GM10266 (cell line): Measurements from ENCODE around the gene ACKR3.
A peak's percentile ranks its signal among the peaks of the same experiment; 100 is the strongest.

Experiments
- DNase-seq: peaks from one replicate; pipeline ENCODE4 v3.0.0; 2012; ENCODE audit errors: extremely low spot score
- TF ChIP-seq, protein P1 (sequence below): IDR thresholded peaks from 2 replicates; pipeline ENCODE4 v1.5.1; 2012; ENCODE audit warnings: mild to moderate bottlenecking, low read depth; ENCODE audit not compliant: control insufficient read depth, insufficient read depth; ENCODE audit errors: missing control alignments

Gene ACKR3

DNA sequence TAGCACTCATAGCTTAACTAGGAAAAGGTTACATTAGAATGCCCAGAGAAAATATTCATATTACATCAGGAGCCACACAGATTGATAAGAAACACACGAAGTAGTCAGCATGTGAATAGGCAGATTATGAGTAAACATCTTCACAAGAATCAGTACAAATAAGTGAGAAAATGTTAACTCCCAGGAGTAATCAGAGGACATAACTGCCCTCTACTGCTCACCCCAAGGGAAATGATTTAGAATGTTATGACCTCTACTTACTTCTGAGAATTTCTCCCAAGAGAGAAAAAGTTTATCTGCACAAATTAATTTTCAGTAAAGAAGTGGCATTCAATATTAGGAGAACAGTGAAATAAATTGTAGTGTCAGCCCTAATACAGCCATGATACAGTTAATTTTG, 39.1 kb upstream of the ACKR3 start:
- TF ChIP-seq, protein P1, sequence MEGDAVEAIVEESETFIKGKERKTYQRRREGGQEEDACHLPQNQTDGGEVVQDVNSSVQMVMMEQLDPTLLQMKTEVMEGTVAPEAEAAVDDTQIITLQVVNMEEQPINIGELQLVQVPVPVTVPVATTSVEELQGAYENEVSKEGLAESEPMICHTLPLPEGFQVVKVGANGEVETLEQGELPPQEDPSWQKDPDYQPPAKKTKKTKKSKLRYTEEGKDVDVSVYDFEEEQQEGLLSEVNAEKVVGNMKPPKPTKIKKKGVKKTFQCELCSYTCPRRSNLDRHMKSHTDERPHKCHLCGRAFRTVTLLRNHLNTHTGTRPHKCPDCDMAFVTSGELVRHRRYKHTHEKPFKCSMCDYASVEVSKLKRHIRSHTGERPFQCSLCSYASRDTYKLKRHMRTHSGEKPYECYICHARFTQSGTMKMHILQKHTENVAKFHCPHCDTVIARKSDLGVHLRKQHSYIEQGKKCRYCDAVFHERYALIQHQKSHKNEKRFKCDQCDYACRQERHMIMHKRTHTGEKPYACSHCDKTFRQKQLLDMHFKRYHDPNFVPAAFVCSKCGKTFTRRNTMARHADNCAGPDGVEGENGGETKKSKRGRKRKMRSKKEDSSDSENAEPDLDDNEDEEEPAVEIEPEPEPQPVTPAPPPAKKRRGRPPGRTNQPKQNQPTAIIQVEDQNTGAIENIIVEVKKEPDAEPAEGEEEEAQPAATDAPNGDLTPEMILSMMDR: no peak
- DNase-seq: no peak

DNA sequence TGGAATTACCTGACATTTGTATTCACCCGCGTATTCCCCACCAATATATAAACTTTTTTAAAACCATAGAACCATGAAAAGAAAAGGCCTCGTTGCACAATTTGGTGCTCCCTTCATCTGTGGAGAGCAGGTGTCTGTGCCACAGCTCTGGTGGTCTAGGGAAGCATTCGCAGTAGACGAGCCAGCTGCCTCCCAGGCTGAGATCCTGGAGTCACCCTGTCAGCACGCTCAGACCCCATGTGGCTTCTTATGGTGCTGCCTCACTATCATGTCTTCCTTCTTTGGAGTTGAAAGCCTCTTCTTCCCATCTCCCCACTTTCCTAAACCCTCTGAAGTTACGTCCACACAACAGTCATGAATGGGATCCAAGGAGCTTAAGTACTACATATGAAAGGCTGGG, 38.4 kb upstream of the ACKR3 start:
- TF ChIP-seq, protein P1: no peak
- DNase-seq: no peak

DNA sequence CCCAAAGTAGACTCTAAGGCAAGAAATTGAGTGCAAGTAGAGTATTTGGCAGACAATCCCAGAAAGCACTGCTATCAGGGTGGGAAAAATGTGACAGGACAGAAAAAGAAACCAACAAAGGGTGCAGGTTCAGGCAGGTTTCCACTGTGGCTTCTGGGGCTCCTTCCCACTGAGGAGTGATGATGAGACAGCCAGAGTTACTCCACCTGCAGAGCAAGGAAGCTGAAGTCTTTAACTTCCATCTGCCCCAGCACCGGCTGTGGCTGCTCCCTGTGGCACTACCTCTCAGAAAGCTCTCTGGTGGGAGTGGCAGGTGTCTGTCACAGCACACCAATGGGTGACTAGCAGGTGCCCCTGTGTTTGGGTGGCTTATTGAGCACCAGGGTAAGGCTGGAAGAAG, 37.6 kb upstream of the ACKR3 start:
- no peak for DNase-seq
- TF ChIP-seq, protein P1: no peak

DNA sequence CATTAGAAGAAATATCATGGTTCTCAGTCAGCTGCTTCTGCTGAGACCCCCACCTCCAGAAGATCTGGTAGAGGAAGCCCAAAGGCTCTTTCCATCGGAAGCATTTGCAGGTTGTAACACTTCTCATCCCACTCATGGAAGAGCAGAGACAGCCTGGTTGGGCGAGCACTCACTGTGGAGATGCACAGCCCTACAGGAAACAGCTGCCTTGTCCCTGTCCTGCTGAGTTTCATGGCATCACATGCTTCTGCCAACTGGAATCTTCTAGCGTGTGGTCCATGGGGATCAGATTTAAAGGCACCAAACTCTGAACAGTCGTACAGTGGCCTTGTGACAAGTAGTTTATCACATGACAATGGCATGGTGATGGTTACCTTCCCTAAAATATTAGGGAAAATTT, 36.3 kb upstream of the ACKR3 start:
- DNase-seq: no peak
- TF ChIP-seq, protein P1: no peak

DNA sequence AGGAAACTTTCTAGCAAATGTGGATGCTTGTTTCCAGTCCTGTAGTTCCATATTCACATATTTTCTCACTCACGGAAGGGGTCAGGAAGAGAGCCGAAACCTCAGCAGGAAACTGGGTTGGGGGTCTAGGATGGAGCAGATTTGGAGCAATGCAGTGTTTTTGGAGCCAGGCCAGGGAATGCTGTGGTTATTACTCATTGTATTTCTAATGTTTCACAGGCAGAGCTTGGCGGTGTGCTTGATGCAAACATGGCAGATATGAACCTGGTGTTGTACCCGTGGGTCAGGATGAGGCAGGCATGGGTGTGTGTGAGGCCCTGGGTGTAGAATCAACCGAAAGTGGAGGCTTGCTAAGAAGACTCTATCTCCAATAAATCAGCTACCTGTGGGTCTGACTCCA, 34.6 kb upstream of the ACKR3 start:
- no peak for DNase-seq
- TF ChIP-seq, protein P1: no peak

DNA sequence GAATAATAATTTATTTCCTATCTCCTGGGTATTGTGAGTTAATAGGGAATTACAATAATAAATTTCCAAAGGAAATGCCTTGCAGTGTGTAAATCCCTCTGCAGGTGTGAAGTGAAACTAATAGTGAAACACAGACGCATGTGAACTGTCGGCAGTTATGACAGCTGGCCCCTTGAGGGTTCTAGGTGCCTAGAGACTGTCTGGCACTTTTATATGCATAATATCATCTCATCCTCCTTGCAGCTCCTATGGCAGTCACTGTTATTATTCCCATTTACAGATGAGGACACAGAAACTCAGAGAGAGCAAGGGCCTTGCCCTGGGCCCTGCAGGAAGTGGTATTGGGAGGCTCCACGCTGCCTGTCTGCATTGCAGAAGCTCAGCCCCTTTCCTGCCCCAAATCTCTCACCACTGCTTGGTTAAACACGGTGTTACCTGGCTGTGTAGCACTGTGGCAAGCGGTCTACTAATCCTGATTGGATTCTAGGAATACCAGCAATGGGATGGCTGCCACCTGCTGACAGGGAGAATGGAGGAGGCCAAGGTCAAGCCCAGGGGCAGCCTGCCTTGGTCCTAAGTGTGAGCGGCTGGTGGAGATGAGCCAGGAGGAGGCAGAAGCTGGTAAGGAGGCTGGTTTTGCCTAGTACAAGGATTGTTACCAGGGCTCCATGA, 32.8 kb upstream of the ACKR3 start:
- TF ChIP-seq, protein P1: peak; percentile 12
- no peak for DNase-seq

DNA sequence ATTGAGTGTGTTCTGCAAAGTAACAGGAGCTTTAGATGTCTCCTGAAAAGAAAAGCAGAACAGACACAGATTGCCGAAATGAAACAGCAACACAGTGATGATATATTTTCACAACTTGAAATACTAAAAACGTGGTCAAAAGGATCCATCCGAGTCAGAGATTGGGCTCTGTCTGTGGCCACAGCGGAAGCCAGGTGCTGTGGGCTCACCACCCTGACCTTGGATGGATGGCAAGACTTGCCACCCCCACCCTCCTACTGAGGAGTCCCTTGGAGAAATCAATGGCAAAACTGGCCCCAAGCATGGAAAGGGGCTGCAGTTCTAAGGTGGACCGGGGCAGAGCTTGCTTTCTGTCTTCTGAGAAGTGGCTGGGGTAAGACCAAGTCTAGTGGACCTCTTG, 31.4 kb upstream of the ACKR3 start:
- TF ChIP-seq, protein P1: no peak
- DNase-seq: no peak
